Hepatocyte (in vitro differentiated cells): ENCODE measurements around the gene IGLL5. TPM values are rescaled to one million over a fixed set of nuclear protein-coding genes. Genes with fewer than 3 reads are reported as not detected.
A peak's percentile ranks its signal among the peaks of the same experiment; 100 is the strongest.

Experiments used
- DNase-seq: peaks from one replicate; pipeline ENCODE4 v3.0.0-alpha.2; 2016; ENCODE audit warnings: low spot score
- H2AFZ ChIP-seq: fragments of 200-600 bp; sonication (generic); 2 replicates; pipeline ENCODE4 v1.6.0; 2016; ENCODE audit warnings: antibody characterized with exemption, mild to moderate bottlenecking
- H3K27ac ChIP-seq: fragments of 200-600 bp; sonication (generic); 2 replicates; pipeline ENCODE4 v1.5.1; 2016; ENCODE audit warnings: mild to moderate bottlenecking
- H3K27me3 ChIP-seq: fragments of 200-600 bp; sonication (generic); 2 replicates; pipeline ENCODE4 v1.6.1; 2016
- H3K36me3 ChIP-seq: fragments of 200-600 bp; sonication (generic); replicated peaks from 2 replicates; pipeline ENCODE4 v1.5.1; 2016; ENCODE audit warnings: low read depth; ENCODE audit not compliant: insufficient read depth
- H3K4me1 ChIP-seq: fragments of 200-600 bp; sonication (generic); 2 replicates; pipeline ENCODE4 v1.5.1; 2016; ENCODE audit warnings: mild to moderate bottlenecking, moderate library complexity; ENCODE audit not compliant: insufficient read depth
- H3K4me2 ChIP-seq: fragments of 200-600 bp; sonication (generic); 2 replicates; pipeline ENCODE4 v1.6.0; 2016
- H3K4me3 ChIP-seq: fragments of 200-600 bp; sonication (generic); 2 replicates; pipeline ENCODE4 v1.5.1; 2016; ENCODE audit warnings: mild to moderate bottlenecking
- H3K79me2 ChIP-seq: fragments of 200-600 bp; sonication (generic); 2 replicates; pipeline ENCODE4 v1.6.0; 2017; ENCODE audit warnings: mild to moderate bottlenecking
- H3K9me2 ChIP-seq: fragments of 200-600 bp; sonication (generic); replicated peaks from 2 replicates; pipeline ENCODE4 v1.6.0; 2017; ENCODE audit warnings: mild to moderate bottlenecking; ENCODE audit not compliant: insufficient read depth
- H3K9me3 ChIP-seq: fragments of 200-600 bp; sonication (generic); 2 replicates; pipeline ENCODE4 v1.5.1; 2016; ENCODE audit warnings: low read depth, mild to moderate bottlenecking
- H4K20me1 ChIP-seq: fragments of 200-600 bp; sonication (generic); 2 replicates; pipeline ENCODE4 v1.6.0; 2016; ENCODE audit warnings: mild to moderate bottlenecking; ENCODE audit not compliant: insufficient read depth, poor library complexity, severe bottlenecking
- CTCF ChIP-seq: fragments of 200-600 bp; sonication (generic); IDR thresholded peaks from 2 replicates; pipeline ENCODE4 v1.5.1; 2016; ENCODE audit warnings: antibody characterized with exemption, mild to moderate bottlenecking; ENCODE audit not compliant: poor library complexity
- EZH2 ChIP-seq: fragments of 200-600 bp; sonication (generic); IDR thresholded peaks from 2 replicates; pipeline ENCODE4 v1.6.1; 2016; ENCODE audit warnings: antibody characterized with exemption, mild to moderate bottlenecking, borderline replicate concordance
- EZH2phosphoT487 ChIP-seq: fragments of 200-600 bp; sonication (generic); IDR thresholded peaks from one replicate; pipeline ENCODE4 v1.6.1; 2018; ENCODE audit warnings: antibody characterized with exemption, mild to moderate bottlenecking, low read depth, moderate library complexity; ENCODE audit not compliant: unreplicated experiment, severe bottlenecking
- WGBS: methylation state at CpG from one replicate; pipeline ENCODE4 v1.1.6; 2016; ENCODE audit warnings: low lambda C conversion rate; ENCODE audit errors: missing lambda C conversion rate; 5-methylcytosine and 5-hydroxymethylcytosine counted together
- polyA plus RNA-seq: library from polyadenylated mRNA; unstranded; fragments of >200 nt; fragmentation: Nextera tagmentation; extraction: Ambion mirVana; gene quantifications from 2 replicates; pipeline ENCODE4 v1.2.1, GENCODE V29; 2016
- total RNA-seq: library from RNA; depleted of rRNA; stranded (reverse); fragments of >200 nt; gene quantifications from 2 replicates; pipeline ENCODE4 v1.2.3, GENCODE V29; 2014

Gene IGLL5
- total and polyA plus RNA-seq, 2 experiments from 2014 or later = not detected

GRCh38 chr22:22924369-22925145 is 36.9 kb downstream of the IGLL5 start:
- H3K36me3 ChIP-seq = no peaks in the 10 kb centered on the region
- H3K9me2 ChIP-seq = no peaks in the 10 kb centered on the region
- no peak overlapping the region for H3K4me3 ChIP-seq
- H4K20me1 ChIP-seq = no peaks in the 10 kb centered on the region
- peak overlapping the region; percentile 25 for H3K4me2 ChIP-seq
- peaks cover 22% of the 10 kb centered on the region for H3K4me1 ChIP-seq
- DNase-seq = no peak
- no peaks in the 10 kb centered on the region for H3K27me3 ChIP-seq
- no peak for TF ChIP-seq EZH2phosphoT487
- no peak for TF ChIP-seq EZH2
- TF ChIP-seq CTCF = no peak
- H3K27ac ChIP-seq = peak overlapping the region; percentile 70
- no peak overlapping the region for H2AFZ ChIP-seq
- 85% methylated on average over 9 of the region's 9 CpGs for WGBS
- H3K79me2 ChIP-seq = no peaks in the 10 kb centered on the region
- H3K9me3 ChIP-seq = no peaks in the 10 kb centered on the region

- no peaks in the 10 kb centered on the region for H3K9me3 ChIP-seq
- H2AFZ ChIP-seq = no peak overlapping the region
- no peaks in the 10 kb centered on the region for H3K79me2 ChIP-seq
- DNase-seq = no peak
- no peaks in the 10 kb centered on the region for H3K27me3 ChIP-seq
- WGBS = 86% methylated on average over 14 of the region's 14 CpGs
- H3K4me2 ChIP-seq = no peak overlapping the region
- no peaks in the 10 kb centered on the region for H3K36me3 ChIP-seq
- H3K27ac ChIP-seq = peak overlapping the region; percentile 70
- H3K4me1 ChIP-seq = peaks cover 22% of the 10 kb centered on the region
- H4K20me1 ChIP-seq = no peaks in the 10 kb centered on the region
- H3K4me3 ChIP-seq = no peak overlapping the region
- TF ChIP-seq EZH2phosphoT487 (no peak), EZH2 (no peak), CTCF (no peak)
- no peaks in the 10 kb centered on the region for H3K9me2 ChIP-seq
Observed at GRCh38 chr22:22925146-22925804, 37.7 kb downstream of the IGLL5 start.

GRCh38 chr22:22925805-22926369 is 38.3 kb downstream of the IGLL5 start:
- Histone ChIP-seq H4K20me1 (no peaks in the 10 kb centered on the region), H3K79me2 (no peaks in the 10 kb centered on the region), H3K9me3 (no peaks in the 10 kb centered on the region), H3K36me3 (no peaks in the 10 kb centered on the region), H3K4me1 (peaks cover 22% of the 10 kb centered on the region), H3K9me2 (no peaks in the 10 kb centered on the region), H3K27ac (peak overlapping the region; percentile 70), H3K27me3 (no peaks in the 10 kb centered on the region), H2AFZ (no peak overlapping the region), H3K4me3 (no peak overlapping the region), H3K4me2 (no peak overlapping the region)
- WGBS = 29% methylated on average over 8 of the region's 8 CpGs
- peak; percentile 29 for DNase-seq
- TF ChIP-seq EZH2phosphoT487 (no peak), CTCF (no peak), EZH2 (no peak)
